ENCODE data around the gene ARID3C.

GRCh38 chr9:34587271-34587670 lies 41.6 kb downstream of the ARID3C start:
- TF ChIP-seq CTCF (IDR thresholded peaks at IDR 0.05), result no peak
- no peak for TF ChIP-seq REST (IDR thresholded peaks at IDR 0.05; ENCODE audit: insufficient read depth in 1 of 2, low read depth in 2 of 2, low read length in 1 of 2)
